Gastroesophageal sphincter (tissue), 4 donors: Measurements from ENCODE around the gene L3HYPDH. TPM values are rescaled to one million over a fixed set of nuclear protein-coding genes. Genes with fewer than 3 reads are reported as not detected.

Experiments used
- ATAC-seq: fragments of 150-250 bp; one replicate; pipeline ENCODE4 v1.9.1; 2016; ENCODE audit warnings: mild to moderate bottlenecking, moderate library complexity
- H3K27ac ChIP-seq, 4 donors: fragments of 200-600 bp; sonication (generic) in 3 of 4; 1 replicate in 3 of 4; 2 replicates in 1 of 4; pipeline ENCODE4 v1.5.1; 2016 to 2019
- H3K27me3 ChIP-seq: fragments of 200-600 bp; sonication (generic); one replicate; pipeline ENCODE4 v1.5.1; 2019
- H3K36me3 ChIP-seq, 2 donors: fragments of 200-600 bp; sonication (generic); one replicate each; pipeline ENCODE4 v1.5.1; 2019; ENCODE audit warnings: control low read depth in 1 of 2
- H3K4me1 ChIP-seq, 3 donors: fragments of 200-600 bp; sonication (generic); 1 replicate in 2 of 3; 2 replicates in 1 of 3; pipeline ENCODE4 v1.5.1; 2016 to 2019; ENCODE audit warnings: control low read depth in 2 of 3
- H3K4me3 ChIP-seq, 2 donors: fragments of 200-600 bp; sonication (generic); one replicate each; pipeline ENCODE4 v1.5.1; 2019; ENCODE audit warnings: mild to moderate bottlenecking in 1 of 2, moderate library complexity in 1 of 2
- H3K9me3 ChIP-seq, 3 donors: fragments of 200-600 bp; sonication (generic); one replicate each; pipeline ENCODE4 v1.5.1; 2017 to 2019; ENCODE audit warnings: control low read depth in 2 of 3
- CTCF ChIP-seq, 4 experiments: fragments of 200-600 bp in 2 of 4; fragments of 450-650 bp in 2 of 4; sonication (generic) in 1 of 4; IDR thresholded peaks; one replicate each; pipeline ENCODE4 v1.5.1; 2017 to 2019; ENCODE audit warnings: antibody characterized with exemption in 4 of 4, mild to moderate bottlenecking in 2 of 4, moderate library complexity in 2 of 4
- EP300 ChIP-seq: sonication (generic); formaldehyde crosslinking; IDR thresholded peaks from one replicate; pipeline ENCODE4 v1.6.1; 2017; ENCODE audit warnings: antibody characterized with exemption, mild to moderate bottlenecking
- POLR2A ChIP-seq, 2 donors: fragments of 450-650 bp; IDR thresholded peaks; one replicate each; pipeline ENCODE4 v1.6.1; 2017; ENCODE audit warnings: antibody characterized with exemption in 2 of 2, mild to moderate bottlenecking in 2 of 2, moderate library complexity in 1 of 2
- POLR2AphosphoS5 ChIP-seq: sonication (generic); formaldehyde crosslinking; IDR thresholded peaks from one replicate; pipeline ENCODE4 v1.6.1; 2017; ENCODE audit warnings: antibody characterized with exemption
- WGBS, 2 donors: methylation state at CpG; one replicate each; pipeline ENCODE4 v1.1.5; 2018; ENCODE audit warnings: low coverage in 1 of 2; 5-methylcytosine and 5-hydroxymethylcytosine counted together
- total RNA-seq, 4 donors: library from RNA; depleted of rRNA; stranded (reverse); fragments of >200 nt; gene quantifications; one replicate each; pipeline ENCODE4 v1.1.0, GENCODE V29; 2016

L3HYPDH gene
- total RNA-seq, 4 donors from 2014 or later, result 24.5 to 37.7 (median 33.3) TPM

- ATAC-seq, result no peak
- Histone ChIP-seq H3K27ac (no peak overlapping the region), H3K4me1 (no peaks in the 10 kb centered on the region), H3K9me3 (no peaks in the 10 kb centered on the region), H3K36me3 (no peaks in the 10 kb centered on the region), H3K27me3 (no peaks in the 10 kb centered on the region), H3K4me3 (no peak overlapping the region)
- TF ChIP-seq POLR2A (IDR thresholded peaks at IDR 0.05), result no peak
- peak in 1 of 4 experiments; percentile 19 for TF ChIP-seq CTCF (IDR thresholded peaks at IDR 0.05)
- no peak for TF ChIP-seq POLR2AphosphoS5
- WGBS, 2 donors, result 70 to 87% methylated on average over 3 to 4 of the region's 4 CpGs
Measured at GRCh38 chr14:59511916-59512575, 27.8 kb upstream of the L3HYPDH start.

GRCh38 chr14:59510966-59511365, 26.8 kb upstream of the L3HYPDH start:
- no peak for TF ChIP-seq EP300
- no peak for TF ChIP-seq POLR2A (IDR thresholded peaks at IDR 0.05)
- TF ChIP-seq CTCF (IDR thresholded peaks at IDR 0.05), result no peak
- TF ChIP-seq POLR2AphosphoS5, result no peak
- no peak for ATAC-seq
- no peaks in the 10 kb centered on the region for H3K36me3 ChIP-seq
- no peaks in the 10 kb centered on the region for H3K9me3 ChIP-seq
- no peak overlapping the region for H3K4me3 ChIP-seq
- no peak overlapping the region for H3K27ac ChIP-seq
- no peaks in the 10 kb centered on the region for H3K4me1 ChIP-seq
- 22 to 31% methylated on average over 3 of the region's 3 CpGs for WGBS, 2 donors
- H3K27me3 ChIP-seq, result no peaks in the 10 kb centered on the region

DNA sequence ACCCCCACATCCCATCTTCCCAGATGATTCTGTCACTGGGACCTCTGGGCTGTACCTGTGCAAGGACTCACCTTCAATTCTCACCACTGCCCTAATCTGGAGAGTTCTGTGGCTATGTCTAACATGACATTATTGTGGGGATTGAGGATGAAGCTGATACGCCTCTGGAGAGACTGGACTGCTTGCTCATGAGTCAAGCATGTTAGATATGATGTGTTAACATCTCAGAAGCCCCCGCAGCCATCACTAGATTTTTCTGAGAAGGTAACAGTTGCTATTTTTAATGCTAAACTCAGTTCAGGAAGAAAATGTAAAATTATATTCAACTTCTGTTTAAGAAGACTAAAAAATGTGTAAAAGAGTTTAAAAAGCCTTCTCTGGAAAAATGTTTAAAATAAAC, 25.8 kb upstream of the L3HYPDH start:
- Histone ChIP-seq H3K36me3 (peaks cover 0 to 4% of the 10 kb centered on the region in 2 donors), H3K27ac (no peak overlapping the region), H3K4me1 (no peaks in the 10 kb centered on the region), H3K27me3 (no peaks in the 10 kb centered on the region), H3K4me3 (no peak overlapping the region), H3K9me3 (no peaks in the 10 kb centered on the region)
- no peak for ATAC-seq
- WGBS, 2 donors, result 75 to 83% methylated on average over 1 to 2 of the region's 2 CpGs
- TF ChIP-seq EP300, result no peak
- TF ChIP-seq CTCF (IDR thresholded peaks at IDR 0.05), result no peak
- no peak for TF ChIP-seq POLR2A (IDR thresholded peaks at IDR 0.05)
- TF ChIP-seq POLR2AphosphoS5, result no peak

- Histone ChIP-seq H3K27me3 (no peaks in the 10 kb centered on the region), H3K27ac (no peak overlapping the region), H3K4me1 (no peaks in the 10 kb centered on the region), H3K36me3 (peaks cover 0 to 11% of the 10 kb centered on the region in 2 donors), H3K4me3 (no peak overlapping the region), H3K9me3 (no peaks in the 10 kb centered on the region)
- TF ChIP-seq EP300, result no peak
- TF ChIP-seq POLR2A (IDR thresholded peaks at IDR 0.05), result no peak
- TF ChIP-seq CTCF (IDR thresholded peaks at IDR 0.05), result no peak
- no peak for TF ChIP-seq POLR2AphosphoS5
- WGBS, 2 donors, result 61 to 71% methylated on average over 3 of the region's 3 CpGs
- no peak for ATAC-seq
Measured at GRCh38 chr14:59509101-59509500, 24.9 kb upstream of the L3HYPDH start.

DNA sequence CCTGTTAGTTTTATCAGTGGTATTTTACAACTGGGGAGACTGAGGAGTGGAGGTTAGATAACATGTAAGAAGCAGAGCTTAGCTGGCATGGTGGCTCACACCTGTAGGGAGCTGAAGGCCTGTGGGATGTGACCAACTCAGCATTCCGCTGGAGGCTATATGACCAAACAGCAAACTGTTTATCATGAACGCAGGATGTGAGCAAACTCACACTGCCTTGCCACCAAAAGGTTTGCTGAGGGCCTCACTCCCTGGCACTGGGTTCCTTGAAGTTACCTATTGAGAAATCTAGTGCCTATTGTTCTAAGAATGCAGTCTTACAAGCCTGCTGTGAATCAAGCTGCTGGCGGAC, 23.5 kb upstream of the L3HYPDH start:
- H3K27me3 ChIP-seq, result no peaks in the 10 kb centered on the region
- H3K4me3 ChIP-seq, result no peak overlapping the region
- TF ChIP-seq POLR2AphosphoS5, result no peak
- TF ChIP-seq EP300, result no peak
- TF ChIP-seq POLR2A (IDR thresholded peaks at IDR 0.05), result no peak
- TF ChIP-seq CTCF (IDR thresholded peaks at IDR 0.05), result no peak
- no peak overlapping the region for H3K27ac ChIP-seq
- peaks cover 0 to 20% of the 10 kb centered on the region in 2 donors for H3K36me3 ChIP-seq
- WGBS, 2 donors, result 100% methylated on average over 1 of the region's 3 CpGs
- ATAC-seq, result no peak
- no peaks in the 10 kb centered on the region for H3K4me1 ChIP-seq
- H3K9me3 ChIP-seq, result no peaks in the 10 kb centered on the region
